ENCODE results near the gene FLYWCH1.

The FLYWCH1 gene

DNA sequence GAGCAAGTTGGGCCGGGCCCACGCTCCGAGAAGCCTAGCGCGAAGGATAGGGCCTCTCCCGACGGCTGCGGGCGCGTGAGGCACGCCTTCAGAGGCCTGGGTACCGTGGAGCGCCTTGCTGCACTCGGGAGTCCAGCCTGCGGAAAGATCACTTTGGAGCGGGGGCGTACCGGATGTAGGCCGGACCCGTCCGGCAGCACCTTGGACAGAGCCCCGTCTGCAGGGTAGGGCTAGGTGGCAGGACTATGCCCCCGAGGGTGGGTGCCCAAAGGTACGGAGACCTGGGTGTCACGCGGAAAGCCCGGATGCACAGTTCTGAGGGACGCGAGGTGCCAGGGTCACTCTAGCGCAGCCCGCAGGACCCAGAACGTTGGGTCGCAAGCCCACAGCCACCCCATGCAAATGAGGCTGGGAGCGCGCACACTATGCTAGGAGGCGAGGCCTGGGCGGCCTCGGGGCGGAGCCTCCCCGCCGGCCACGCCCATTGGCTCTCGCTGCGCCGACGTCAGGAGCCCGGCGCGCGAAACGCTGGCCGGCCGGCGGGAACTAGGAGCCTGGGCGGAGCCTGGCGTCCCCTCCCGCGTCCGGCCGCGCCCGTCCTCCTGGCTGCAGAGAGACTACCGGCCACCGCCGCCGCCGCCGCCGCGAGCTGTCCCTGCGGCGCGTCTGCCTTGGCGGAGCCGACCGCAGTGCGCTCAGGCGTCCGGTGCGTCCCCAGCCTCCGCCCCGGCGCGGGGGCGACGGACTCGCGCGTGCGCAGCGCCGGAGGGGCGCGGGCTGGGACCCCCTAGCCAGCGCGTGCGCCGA, 57.2 kb downstream of the FLYWCH1 start, which contains the start of gene PAQR4:
TSS of gene PAQR4 (plus strand) at position 611 of the 807 bp plus-strand sequence. CDS start 327 bp downstream, outside the sequence.
- ChIA-PET CTCF (no interaction called here), POLR2A (interaction anchor here (1.3 to 2.0 kb wide), 3 partner anchors 12 to 51 kb away, joined by 6 to 40 read pairs (median 8); partner anchors contain the start of genes PKMYT1 and TNFRSF12A)
- peak; percentile 92 for DNase-seq (ENCODE audit: extremely low spot score)
- peak; percentile 89 for TF ChIP-seq HDGF (IDR thresholded peaks at IDR 0.05; ENCODE audit: borderline replicate concordance)
- TF ChIP-seq ZNF384 (IDR thresholded peaks at IDR 0.05): no peak
- TF ChIP-seq FOXM1 (IDR thresholded peaks at IDR 0.05; ENCODE audit: borderline replicate concordance): 0 out of 2 replicates have a peak, but pooled peaks have one; percentile 22
- TF ChIP-seq BHLHE40 (IDR thresholded peaks at IDR 0.05; ENCODE audit: borderline replicate concordance): no peak
- TF ChIP-seq, protein P1, sequence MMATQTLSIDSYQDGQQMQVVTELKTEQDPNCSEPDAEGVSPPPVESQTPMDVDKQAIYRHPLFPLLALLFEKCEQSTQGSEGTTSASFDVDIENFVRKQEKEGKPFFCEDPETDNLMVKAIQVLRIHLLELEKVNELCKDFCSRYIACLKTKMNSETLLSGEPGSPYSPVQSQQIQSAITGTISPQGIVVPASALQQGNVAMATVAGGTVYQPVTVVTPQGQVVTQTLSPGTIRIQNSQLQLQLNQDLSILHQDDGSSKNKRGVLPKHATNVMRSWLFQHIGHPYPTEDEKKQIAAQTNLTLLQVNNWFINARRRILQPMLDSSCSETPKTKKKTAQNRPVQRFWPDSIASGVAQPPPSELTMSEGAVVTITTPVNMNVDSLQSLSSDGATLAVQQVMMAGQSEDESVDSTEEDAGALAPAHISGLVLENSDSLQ (IDR thresholded peaks at IDR 0.05): no peak
- TF ChIP-seq CTBP1 (IDR thresholded peaks at IDR 0.05; ENCODE audit: borderline replicate concordance): no peak
- no peak for TF ChIP-seq FOXA1 (IDR thresholded peaks at IDR 0.05)
- TF ChIP-seq LEF1 (IDR thresholded peaks at IDR 0.05; ENCODE audit: borderline replicate concordance): no peak
- no peak for TF ChIP-seq NFRKB (IDR thresholded peaks at IDR 0.05)
- no peak for TF ChIP-seq ELF4 (IDR thresholded peaks at IDR 0.05)
- TF ChIP-seq SUZ12 (IDR thresholded peaks at IDR 0.05): no peak
- TF ChIP-seq TARDBP (IDR thresholded peaks at IDR 0.05): no peak
- TF ChIP-seq ARNT (IDR thresholded peaks at IDR 0.05): 0 out of 2 replicates have a peak, but pooled peaks have one; percentile 36

DNA sequence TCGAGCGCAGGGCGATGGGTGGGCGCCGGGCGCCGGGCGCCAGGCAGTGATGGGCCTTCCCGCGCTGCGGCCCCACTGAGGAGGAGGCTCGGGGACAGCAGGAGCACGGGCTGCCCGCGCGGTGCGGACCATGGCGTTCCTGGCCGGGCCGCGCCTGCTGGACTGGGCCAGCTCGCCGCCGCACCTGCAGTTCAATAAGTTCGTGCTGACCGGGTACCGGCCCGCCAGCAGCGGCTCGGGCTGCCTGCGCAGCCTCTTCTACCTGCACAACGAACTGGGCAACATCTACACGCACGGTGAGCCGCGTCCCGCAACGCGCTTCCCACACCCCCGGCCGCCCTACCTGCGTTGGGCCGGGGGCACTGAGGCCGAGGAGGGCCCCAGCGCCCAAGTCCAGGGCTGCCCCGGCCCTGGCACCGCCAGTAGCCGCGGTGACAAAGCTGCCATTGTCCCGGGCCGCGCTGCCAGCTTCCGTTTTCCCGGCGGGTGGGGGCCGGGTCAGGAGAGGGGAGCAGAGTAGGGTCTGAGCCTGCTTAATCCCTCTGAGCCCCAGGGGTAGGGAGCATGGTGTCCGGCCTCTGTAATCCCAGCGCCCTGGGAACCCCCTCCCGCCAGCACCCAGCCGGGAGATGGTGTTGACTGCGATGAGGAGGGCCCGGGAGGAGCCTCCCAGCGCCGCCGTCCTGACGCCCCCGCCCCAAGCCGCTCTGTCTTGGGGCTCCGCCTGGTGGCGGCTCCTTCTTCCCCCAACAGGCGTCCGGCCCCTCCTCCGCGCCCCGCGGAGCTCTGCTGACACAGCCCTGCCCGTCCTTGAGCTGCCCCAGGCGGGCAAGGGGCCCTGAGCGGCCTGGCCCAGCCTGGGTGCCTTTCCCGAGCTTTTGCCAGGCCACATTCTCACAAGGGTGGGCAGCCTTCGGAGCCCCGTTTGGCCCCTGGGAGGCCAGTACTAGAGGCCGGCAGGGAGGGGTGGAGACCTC, 58.1 kb downstream of the FLYWCH1 start:
- ChIA-PET CTCF (no interaction called here), POLR2A (interaction anchor here (1.0 to 2.0 kb wide), 6 partner anchors 9 to 87 kb away, joined by 3 to 40 read pairs (median 4); partner anchors contain the start of genes FLYWCH2, PKMYT1 and TNFRSF12A)
- DNase-seq (ENCODE audit: extremely low spot score): peak; percentile 62
- TF ChIP-seq HDGF (IDR thresholded peaks at IDR 0.05; ENCODE audit: borderline replicate concordance): 0 out of 2 replicates have a peak, but pooled peaks have one; percentile 23
- no peak for TF ChIP-seq SUZ12 (IDR thresholded peaks at IDR 0.05)
- no peak for TF ChIP-seq ELF4 (IDR thresholded peaks at IDR 0.05)
- no peak for TF ChIP-seq FOXK2 (IDR thresholded peaks at IDR 0.05)

DNA sequence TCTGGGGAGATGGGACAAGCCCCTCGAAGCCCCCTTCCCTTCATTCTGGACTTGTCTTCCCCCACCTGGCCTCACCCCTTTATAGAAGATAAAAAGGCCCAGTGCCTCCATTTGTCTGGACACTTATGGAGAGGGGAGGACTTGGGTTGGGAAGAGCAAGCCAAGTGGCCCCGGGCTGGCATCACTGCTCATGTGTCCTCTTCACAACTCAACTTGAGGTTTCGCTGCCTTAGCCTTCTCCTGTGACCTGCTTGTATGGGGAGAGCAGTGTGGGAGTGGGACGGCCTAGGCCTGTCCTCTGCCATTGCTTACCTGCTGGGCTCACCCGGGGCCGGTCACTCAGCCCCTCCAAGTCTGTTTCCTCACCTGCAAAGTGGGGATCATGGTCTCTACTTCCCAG, 58.8 kb downstream of the FLYWCH1 start:
- TF ChIP-seq NFRKB (IDR thresholded peaks at IDR 0.05): no peak
- TF ChIP-seq FOXA1 (IDR thresholded peaks at IDR 0.05): no peak
- no peak for TF ChIP-seq FOXK2 (IDR thresholded peaks at IDR 0.05)
- TF ChIP-seq SUZ12 (IDR thresholded peaks at IDR 0.05): no peak
- TF ChIP-seq LEF1 (IDR thresholded peaks at IDR 0.05; ENCODE audit: borderline replicate concordance): no peak
- CTCF ChIA-PET: no interaction called here
- POLR2A ChIA-PET: interaction anchor here (1.0 to 2.0 kb wide), 6 partner anchors 9 to 88 kb away, joined by 3 to 40 read pairs (median 4); partner anchors contain the start of genes FLYWCH2, PKMYT1 and TNFRSF12A
- DNase-seq (ENCODE audit: extremely low spot score): no peak

DNA sequence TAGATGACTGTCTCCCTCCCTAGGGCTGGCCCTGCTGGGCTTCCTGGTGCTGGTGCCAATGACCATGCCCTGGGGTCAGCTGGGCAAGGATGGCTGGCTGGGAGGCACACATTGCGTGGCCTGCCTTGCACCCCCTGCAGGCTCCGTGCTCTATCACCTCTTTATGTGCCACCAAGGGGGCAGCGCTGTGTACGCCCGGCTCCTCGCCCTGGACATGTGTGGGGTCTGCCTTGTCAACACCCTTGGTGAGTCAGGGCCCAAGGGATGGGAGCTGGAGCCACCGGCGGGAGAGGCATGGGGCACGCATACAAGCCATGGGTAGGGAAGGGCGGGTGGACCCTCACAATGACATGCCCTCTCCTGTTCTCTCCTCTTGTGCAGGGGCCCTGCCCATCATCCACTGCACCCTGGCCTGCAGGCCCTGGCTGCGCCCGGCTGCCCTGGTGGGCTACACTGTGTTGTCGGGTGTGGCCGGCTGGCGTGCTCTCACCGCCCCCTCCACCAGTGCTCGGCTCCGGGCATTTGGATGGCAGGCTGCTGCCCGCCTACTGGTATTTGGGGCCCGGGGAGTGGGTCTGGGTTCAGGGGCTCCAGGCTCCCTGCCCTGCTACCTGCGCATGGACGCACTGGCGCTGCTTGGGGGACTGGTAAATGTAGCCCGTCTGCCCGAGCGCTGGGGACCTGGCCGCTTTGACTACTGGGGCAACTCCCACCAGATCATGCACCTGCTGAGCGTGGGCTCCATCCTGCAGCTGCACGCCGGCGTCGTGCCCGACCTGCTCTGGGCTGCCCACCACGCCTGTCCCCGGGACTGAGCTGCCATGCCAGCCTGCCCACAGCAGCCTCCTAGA, 59.6 kb downstream of the FLYWCH1 start:
- POLR2A ChIA-PET: interaction anchor here (1.8 kb wide), 1 partner anchor 9 kb away, joined by 19 read pairs; the partner anchor contains the start of gene PKMYT1
- CTCF ChIA-PET: no interaction called here
- DNase-seq (ENCODE audit: extremely low spot score): no peak
- TF ChIP-seq TARDBP (IDR thresholded peaks at IDR 0.05) (no peak), NFRKB (IDR thresholded peaks at IDR 0.05) (no peak), HDGF (IDR thresholded peaks at IDR 0.05; ENCODE audit: borderline replicate concordance) (no peak), ZNF384 (IDR thresholded peaks at IDR 0.05) (no peak), CTBP1 (IDR thresholded peaks at IDR 0.05; ENCODE audit: borderline replicate concordance) (no peak), FOXK2 (IDR thresholded peaks at IDR 0.05) (no peak), SUZ12 (IDR thresholded peaks at IDR 0.05) (no peak), FOXM1 (IDR thresholded peaks at IDR 0.05; ENCODE audit: borderline replicate concordance) (no peak), ELF4 (IDR thresholded peaks at IDR 0.05) (no peak), BHLHE40 (IDR thresholded peaks at IDR 0.05; ENCODE audit: borderline replicate concordance) (no peak), SP1 (IDR thresholded peaks at IDR 0.05) (no peak), L3MBTL2 (conservative IDR thresholded peaks at IDR 0.05) (no peak), LEF1 (IDR thresholded peaks at IDR 0.05; ENCODE audit: borderline replicate concordance) (no peak), ARNT (IDR thresholded peaks at IDR 0.05) (no peak), FOXA1 (IDR thresholded peaks at IDR 0.05) (no peak)
- TF ChIP-seq, protein P1 (IDR thresholded peaks at IDR 0.05): no peak
